Body of pancreas (tissue), 4 donors: Measurements from ENCODE around the gene CEACAM20.

ENCODE experiments used
- CTCF ChIP-seq, 7 experiments: fragments of 450-650 bp in 4 of 7; fragments of 200-600 bp in 3 of 7; sonication (generic) in 3 of 7; IDR thresholded peaks; one replicate each; pipeline ENCODE4 v1.5.1; 2016 to 2019; ENCODE audit warnings: antibody characterized with exemption in 7 of 7
- POLR2A ChIP-seq, 3 donors: fragments of 450-650 bp; IDR thresholded peaks; one replicate each; pipeline ENCODE4 v1.6.1; 2016; ENCODE audit warnings: antibody characterized with exemption in 3 of 3, mild to moderate bottlenecking in 2 of 3

- TF ChIP-seq POLR2A (IDR thresholded peaks at IDR 0.05), result no peak
- TF ChIP-seq CTCF (IDR thresholded peaks at IDR 0.05), result no peak
These were observed 37.5 kb upstream of the CEACAM20 start for GRCh38 chr19:44566984-44567383.
